Peyer's patch (tissue), 4 donors: ENCODE data around the gene SEMA3B. TPM values are rescaled to one million over a fixed set of nuclear protein-coding genes. Genes with fewer than 3 reads are reported as not detected.

Source experiments
- DNase-seq, 3 donors: peaks; one replicate each; pipeline ENCODE4 v3.0.0-alpha.2; 2017 to 2019
- H3K27ac ChIP-seq, 4 donors: fragments of 200-600 bp; sonication (generic); one replicate each; pipeline ENCODE4 v1.5.1; 2016 to 2019
- H3K27me3 ChIP-seq, 2 donors: fragments of 200-600 bp; sonication (generic); one replicate each; pipeline ENCODE4 v1.5.1; 2019
- H3K36me3 ChIP-seq, 3 donors: fragments of 200-600 bp; sonication (generic); one replicate each; pipeline ENCODE4 v1.5.1; 2016 to 2019
- H3K4me1 ChIP-seq, 4 donors: fragments of 200-600 bp; sonication (generic); one replicate each; pipeline ENCODE4 v1.5.1; 2016 to 2019
- H3K4me3 ChIP-seq, 4 donors: fragments of 200-600 bp; sonication (generic); 1 replicate in 3 of 4; 2 replicates in 1 of 4; pipeline ENCODE4 v1.5.1; 2016 to 2019; ENCODE audit warnings: mild to moderate bottlenecking in 1 of 4
- H3K9me3 ChIP-seq, 4 donors: fragments of 200-600 bp; sonication (generic); one replicate each; pipeline ENCODE4 v1.5.1; 2016 to 2019; ENCODE audit warnings: mild to moderate bottlenecking in 1 of 4
- CTCF ChIP-seq, 6 experiments: fragments of 450-650 bp in 4 of 6; fragments of 200-600 bp in 2 of 6; sonication (generic) in 1 of 6; IDR thresholded peaks; one replicate each; pipeline ENCODE4 v1.5.1; 2017 to 2019; ENCODE audit warnings: antibody characterized with exemption in 6 of 6, mild to moderate bottlenecking in 3 of 6, moderate library complexity in 1 of 6
- POLR2A ChIP-seq, 2 donors: fragments of 450-650 bp; IDR thresholded peaks; one replicate each; pipeline ENCODE4 v1.5.1; 2017; ENCODE audit warnings: antibody characterized with exemption in 2 of 2, mild to moderate bottlenecking in 2 of 2, moderate library complexity in 2 of 2
- total RNA-seq, 4 donors: library from RNA; depleted of rRNA; stranded (reverse); fragments of >200 nt; gene quantifications; one replicate each; pipeline ENCODE4 v1.1.0, GENCODE V29; 2016

Gene SEMA3B
- total RNA-seq, 4 donors from 2014 or later = 56.1 to 367 (median 267) TPM

- H3K4me1 ChIP-seq = peaks cover 3 to 91% (median 70%) of the 10 kb centered on the region in 4 donors
- TF ChIP-seq CTCF (IDR thresholded peaks at IDR 0.05) (no peak), POLR2A (IDR thresholded peaks at IDR 0.05) (no peak)
These were observed 23.6 kb upstream of the SEMA3B start for GRCh38 chr3:50245251-50245745.

GRCh38 chr3:50245831-50246516 is 23.0 kb upstream of the SEMA3B start:
- H3K27me3 ChIP-seq = no peaks in the 10 kb centered on the region
- H3K4me1 ChIP-seq = peaks cover 3 to 88% (median 64%) of the 10 kb centered on the region in 4 donors
- DNase-seq = peak; percentile 94 to 97 (median 97)
- H3K9me3 ChIP-seq = no peaks in the 10 kb centered on the region
- peak; percentile 97 to 99 (median 98) for TF ChIP-seq CTCF (IDR thresholded peaks at IDR 0.05)
- peak in 1 of 2 donors; percentile 37 for TF ChIP-seq POLR2A (IDR thresholded peaks at IDR 0.05)
- H3K36me3 ChIP-seq = no peaks in the 10 kb centered on the region
- peak overlapping the region; percentile 34 to 61 (median 44) for H3K4me3 ChIP-seq
- H3K27ac ChIP-seq = peak overlapping the region; percentile 73 to 86 (median 76)

More at GRCh38 chr3:50245251-50245745, 23.6 kb upstream of the SEMA3B start:
- Histone ChIP-seq H3K36me3 (no peaks in the 10 kb centered on the region), H3K27ac (peak overlapping the region; percentile 73 to 86 (median 76)), H3K27me3 (no peaks in the 10 kb centered on the region), H3K9me3 (no peaks in the 10 kb centered on the region), H3K4me3 (peak overlapping the region in 2 of 4 donors; percentile 34 to 53)
- DNase-seq = no peak

DNA sequence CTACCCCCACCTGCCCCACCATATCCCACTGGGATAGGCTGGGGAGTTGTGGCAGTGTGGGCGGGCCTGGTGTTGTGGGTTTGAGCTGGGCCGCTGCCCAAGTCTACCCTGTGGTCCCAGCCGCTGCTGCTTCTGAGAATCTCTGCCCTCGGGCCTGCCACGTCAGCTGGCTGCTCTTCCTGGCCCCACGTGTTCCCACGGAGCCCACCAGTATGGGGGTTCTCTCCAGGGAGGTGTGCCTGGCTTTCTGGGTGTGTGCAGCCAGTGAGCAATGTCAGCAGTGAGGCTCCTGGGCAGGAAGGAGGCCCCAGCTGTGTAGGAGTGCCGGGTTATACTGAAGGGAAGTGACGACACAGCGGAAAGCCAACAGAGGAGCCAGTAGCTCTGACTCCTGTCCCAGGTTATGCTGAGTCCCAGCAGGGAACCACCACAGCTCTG is 22.4 kb upstream of the SEMA3B start:
- no peaks in the 10 kb centered on the region for H3K36me3 ChIP-seq
- peak overlapping the region; percentile 73 to 86 (median 76) for H3K27ac ChIP-seq
- peak in 2 of 3 donors; percentile 70 to 82 for DNase-seq
- H3K4me3 ChIP-seq = peak overlapping the region; percentile 34 to 61 (median 44)
- no peaks in the 10 kb centered on the region for H3K9me3 ChIP-seq
- H3K4me1 ChIP-seq = peaks cover 3 to 85% (median 59%) of the 10 kb centered on the region in 4 donors
- TF ChIP-seq CTCF (IDR thresholded peaks at IDR 0.05) (no peak), POLR2A (IDR thresholded peaks at IDR 0.05) (no peak)
- H3K27me3 ChIP-seq = no peaks in the 10 kb centered on the region

GRCh38 chr3:50248387-50248786 is 20.6 kb upstream of the SEMA3B start:
- H3K27ac ChIP-seq = peak overlapping the region; percentile 13 to 86 (median 57)
- H3K36me3 ChIP-seq = peaks cover 0 to 16% (median 0%) of the 10 kb centered on the region in 3 donors
- no peak overlapping the region for H3K4me3 ChIP-seq
- H3K27me3 ChIP-seq = no peaks in the 10 kb centered on the region
- peak in 2 of 3 donors; percentile 77 to 78 for DNase-seq
- no peak for TF ChIP-seq POLR2A (IDR thresholded peaks at IDR 0.05)
- no peak for TF ChIP-seq CTCF (IDR thresholded peaks at IDR 0.05)
- H3K4me1 ChIP-seq = peaks cover 3 to 83% (median 41%) of the 10 kb centered on the region in 4 donors
- no peaks in the 10 kb centered on the region for H3K9me3 ChIP-seq

DNA sequence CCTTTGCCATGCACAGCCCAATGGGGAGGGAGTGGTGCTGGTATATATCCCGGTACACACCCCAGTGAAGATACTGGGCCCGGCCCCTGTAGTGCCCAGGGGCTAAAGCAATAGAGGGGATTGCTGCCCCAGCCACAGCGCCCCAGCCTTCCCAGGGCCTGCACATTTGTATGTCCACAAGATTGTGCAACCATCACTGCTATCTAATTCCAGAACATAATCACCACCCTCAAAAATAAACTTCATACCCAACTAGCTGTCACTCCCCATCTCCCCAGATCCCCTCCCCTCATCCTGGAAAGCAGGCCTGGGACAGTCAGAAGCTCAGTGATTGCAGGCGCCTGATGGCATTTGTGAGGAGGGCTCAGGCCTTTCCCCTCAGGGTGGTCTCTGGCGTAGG is 19.5 kb upstream of the SEMA3B start:
- Histone ChIP-seq H3K27ac (peak overlapping the region in 3 of 4 donors; percentile 13 to 86 (median 73)), H3K9me3 (no peaks in the 10 kb centered on the region), H3K36me3 (peaks cover 0 to 24% (median 0%) of the 10 kb centered on the region in 3 donors), H3K4me1 (peaks cover 3 to 88% (median 36%) of the 10 kb centered on the region in 4 donors), H3K4me3 (no peak overlapping the region), H3K27me3 (no peaks in the 10 kb centered on the region)
- TF ChIP-seq CTCF (IDR thresholded peaks at IDR 0.05) (no peak), POLR2A (IDR thresholded peaks at IDR 0.05) (no peak)
- DNase-seq = no peak
